Hepatocyte (in vitro differentiated cells): ENCODE data around the gene SLC39A10. TPM values are rescaled to one million over a fixed set of nuclear protein-coding genes. Genes with fewer than 3 reads are reported as not detected.

ENCODE experiments used
- DNase-seq: peaks from one replicate; pipeline ENCODE4 v3.0.0-alpha.2; 2016; ENCODE audit warnings: low spot score
- H2AFZ ChIP-seq: fragments of 200-600 bp; sonication (generic); 2 replicates; pipeline ENCODE4 v1.6.0; 2016; ENCODE audit warnings: antibody characterized with exemption, mild to moderate bottlenecking
- H3K27ac ChIP-seq: fragments of 200-600 bp; sonication (generic); 2 replicates; pipeline ENCODE4 v1.5.1; 2016; ENCODE audit warnings: mild to moderate bottlenecking
- H3K27me3 ChIP-seq: fragments of 200-600 bp; sonication (generic); 2 replicates; pipeline ENCODE4 v1.6.1; 2016
- H3K36me3 ChIP-seq: fragments of 200-600 bp; sonication (generic); replicated peaks from 2 replicates; pipeline ENCODE4 v1.5.1; 2016; ENCODE audit warnings: low read depth; ENCODE audit not compliant: insufficient read depth
- H3K4me1 ChIP-seq: fragments of 200-600 bp; sonication (generic); 2 replicates; pipeline ENCODE4 v1.5.1; 2016; ENCODE audit warnings: mild to moderate bottlenecking, moderate library complexity; ENCODE audit not compliant: insufficient read depth
- H3K4me2 ChIP-seq: fragments of 200-600 bp; sonication (generic); 2 replicates; pipeline ENCODE4 v1.6.0; 2016
- H3K4me3 ChIP-seq: fragments of 200-600 bp; sonication (generic); 2 replicates; pipeline ENCODE4 v1.5.1; 2016; ENCODE audit warnings: mild to moderate bottlenecking
- H3K79me2 ChIP-seq: fragments of 200-600 bp; sonication (generic); 2 replicates; pipeline ENCODE4 v1.6.0; 2017; ENCODE audit warnings: mild to moderate bottlenecking
- H3K9me2 ChIP-seq: fragments of 200-600 bp; sonication (generic); replicated peaks from 2 replicates; pipeline ENCODE4 v1.6.0; 2017; ENCODE audit warnings: mild to moderate bottlenecking; ENCODE audit not compliant: insufficient read depth
- H3K9me3 ChIP-seq: fragments of 200-600 bp; sonication (generic); 2 replicates; pipeline ENCODE4 v1.5.1; 2016; ENCODE audit warnings: low read depth, mild to moderate bottlenecking
- H4K20me1 ChIP-seq: fragments of 200-600 bp; sonication (generic); 2 replicates; pipeline ENCODE4 v1.6.0; 2016; ENCODE audit warnings: mild to moderate bottlenecking; ENCODE audit not compliant: insufficient read depth, poor library complexity, severe bottlenecking
- EZH2 ChIP-seq: fragments of 200-600 bp; sonication (generic); IDR thresholded peaks from 2 replicates; pipeline ENCODE4 v1.6.1; 2016; ENCODE audit warnings: antibody characterized with exemption, mild to moderate bottlenecking, borderline replicate concordance
- EZH2phosphoT487 ChIP-seq: fragments of 200-600 bp; sonication (generic); IDR thresholded peaks from one replicate; pipeline ENCODE4 v1.6.1; 2018; ENCODE audit warnings: antibody characterized with exemption, mild to moderate bottlenecking, low read depth, moderate library complexity; ENCODE audit not compliant: unreplicated experiment, severe bottlenecking
- WGBS: methylation state at CpG from one replicate; pipeline ENCODE4 v1.1.6; 2016; ENCODE audit warnings: low lambda C conversion rate; ENCODE audit errors: missing lambda C conversion rate; 5-methylcytosine and 5-hydroxymethylcytosine counted together
- polyA plus RNA-seq: library from polyadenylated mRNA; unstranded; fragments of >200 nt; fragmentation: Nextera tagmentation; extraction: Ambion mirVana; gene quantifications from 2 replicates; pipeline ENCODE4 v1.2.1, GENCODE V29; 2016
- total RNA-seq: library from RNA; depleted of rRNA; stranded (reverse); fragments of >200 nt; gene quantifications from 2 replicates; pipeline ENCODE4 v1.2.3, GENCODE V29; 2014
- TF ChIP-seq, protein P1 (sequence below): fragments of 200-600 bp; sonication (generic); IDR thresholded peaks from 2 replicates; pipeline ENCODE4 v1.5.1; 2016; ENCODE audit warnings: antibody characterized with exemption, mild to moderate bottlenecking; ENCODE audit not compliant: poor library complexity

The SLC39A10 gene
- total and polyA plus RNA-seq, 2 experiments from 2014 or later: 32.1 to 80.2 TPM

DNA sequence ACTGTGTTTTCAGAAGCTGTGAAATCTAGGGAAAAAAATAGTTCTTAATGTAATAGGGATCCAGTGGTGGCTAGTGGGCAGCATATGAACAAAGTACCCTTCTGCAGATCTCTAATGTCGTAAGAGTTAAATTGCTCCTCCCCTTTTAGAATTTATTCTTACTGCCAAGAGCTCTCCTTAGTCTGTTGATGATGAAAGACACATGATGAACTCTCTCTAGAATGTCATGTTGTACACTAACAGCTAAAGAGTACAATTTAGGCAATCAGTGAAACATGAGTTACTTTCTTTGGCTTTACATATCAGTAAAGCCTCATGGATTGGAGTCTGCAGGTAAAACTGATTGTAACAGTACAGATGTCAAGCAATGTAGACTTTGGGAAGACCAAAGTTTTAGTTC is 84.2 kb downstream of the SLC39A10 start:
- no peak overlapping the region for H3K4me3 ChIP-seq
- H3K27me3 ChIP-seq: no peaks in the 10 kb centered on the region
- WGBS: 85% methylated on average over 1 of the region's 1 CpG
- no peaks in the 10 kb centered on the region for H3K4me1 ChIP-seq
- TF ChIP-seq EZH2phosphoT487: no peak
- TF ChIP-seq EZH2: no peak
- TF ChIP-seq, protein P1, sequence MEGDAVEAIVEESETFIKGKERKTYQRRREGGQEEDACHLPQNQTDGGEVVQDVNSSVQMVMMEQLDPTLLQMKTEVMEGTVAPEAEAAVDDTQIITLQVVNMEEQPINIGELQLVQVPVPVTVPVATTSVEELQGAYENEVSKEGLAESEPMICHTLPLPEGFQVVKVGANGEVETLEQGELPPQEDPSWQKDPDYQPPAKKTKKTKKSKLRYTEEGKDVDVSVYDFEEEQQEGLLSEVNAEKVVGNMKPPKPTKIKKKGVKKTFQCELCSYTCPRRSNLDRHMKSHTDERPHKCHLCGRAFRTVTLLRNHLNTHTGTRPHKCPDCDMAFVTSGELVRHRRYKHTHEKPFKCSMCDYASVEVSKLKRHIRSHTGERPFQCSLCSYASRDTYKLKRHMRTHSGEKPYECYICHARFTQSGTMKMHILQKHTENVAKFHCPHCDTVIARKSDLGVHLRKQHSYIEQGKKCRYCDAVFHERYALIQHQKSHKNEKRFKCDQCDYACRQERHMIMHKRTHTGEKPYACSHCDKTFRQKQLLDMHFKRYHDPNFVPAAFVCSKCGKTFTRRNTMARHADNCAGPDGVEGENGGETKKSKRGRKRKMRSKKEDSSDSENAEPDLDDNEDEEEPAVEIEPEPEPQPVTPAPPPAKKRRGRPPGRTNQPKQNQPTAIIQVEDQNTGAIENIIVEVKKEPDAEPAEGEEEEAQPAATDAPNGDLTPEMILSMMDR: no peak
- H3K36me3 ChIP-seq: no peaks in the 10 kb centered on the region
- DNase-seq: no peak
- H3K9me3 ChIP-seq: no peaks in the 10 kb centered on the region
- H3K27ac ChIP-seq: no peak overlapping the region
- H3K9me2 ChIP-seq: no peaks in the 10 kb centered on the region
- H3K4me2 ChIP-seq: no peak overlapping the region
- H4K20me1 ChIP-seq: no peaks in the 10 kb centered on the region
- H3K79me2 ChIP-seq: no peaks in the 10 kb centered on the region
- no peak overlapping the region for H2AFZ ChIP-seq

DNA sequence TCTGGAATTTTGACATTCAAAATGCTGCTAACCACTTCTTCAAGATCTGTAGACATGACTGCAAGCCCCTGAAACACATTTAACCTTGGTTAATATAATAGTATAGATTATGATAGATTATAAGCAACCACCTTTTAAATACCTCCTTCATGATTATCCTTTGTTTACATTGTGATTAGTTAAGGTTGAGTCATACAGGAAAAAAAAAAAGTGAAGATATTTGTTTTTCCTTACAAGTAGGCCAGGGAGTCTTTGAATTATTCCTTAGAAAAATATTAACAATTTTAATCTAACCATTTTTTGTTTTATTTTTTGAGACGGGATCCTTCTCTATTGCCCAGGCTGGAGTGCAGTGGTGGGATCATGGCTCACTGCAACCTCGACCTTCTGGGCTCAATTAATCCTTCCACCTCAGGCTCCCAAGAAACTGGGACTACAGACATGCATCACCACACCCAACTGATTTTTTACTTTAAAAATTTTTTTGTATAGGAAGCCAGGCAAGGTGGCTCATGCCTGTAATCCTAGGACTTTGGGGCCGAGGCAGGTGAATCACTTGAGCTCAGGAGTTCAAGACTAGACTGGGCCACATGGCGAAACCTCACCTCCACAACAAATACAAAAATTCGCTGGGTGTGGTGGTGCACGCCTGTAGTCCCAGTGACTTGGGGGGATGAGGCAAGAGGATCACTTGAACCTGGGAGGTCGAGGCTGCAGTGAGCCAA is 99.4 kb downstream of the SLC39A10 start:
- Histone ChIP-seq H3K4me3 (no peak overlapping the region), H3K36me3 (no peaks in the 10 kb centered on the region), H2AFZ (no peak overlapping the region), H3K27me3 (no peaks in the 10 kb centered on the region), H4K20me1 (no peaks in the 10 kb centered on the region), H3K27ac (peak overlapping the region; percentile 1), H3K4me2 (no peak overlapping the region), H3K9me3 (no peaks in the 10 kb centered on the region), H3K4me1 (no peaks in the 10 kb centered on the region), H3K9me2 (no peaks in the 10 kb centered on the region), H3K79me2 (no peaks in the 10 kb centered on the region)
- 86% methylated on average over 7 of the region's 7 CpGs for WGBS
- TF ChIP-seq EZH2phosphoT487 (no peak), EZH2 (no peak)
- TF ChIP-seq, protein P1: no peak
- DNase-seq: no peak

DNA sequence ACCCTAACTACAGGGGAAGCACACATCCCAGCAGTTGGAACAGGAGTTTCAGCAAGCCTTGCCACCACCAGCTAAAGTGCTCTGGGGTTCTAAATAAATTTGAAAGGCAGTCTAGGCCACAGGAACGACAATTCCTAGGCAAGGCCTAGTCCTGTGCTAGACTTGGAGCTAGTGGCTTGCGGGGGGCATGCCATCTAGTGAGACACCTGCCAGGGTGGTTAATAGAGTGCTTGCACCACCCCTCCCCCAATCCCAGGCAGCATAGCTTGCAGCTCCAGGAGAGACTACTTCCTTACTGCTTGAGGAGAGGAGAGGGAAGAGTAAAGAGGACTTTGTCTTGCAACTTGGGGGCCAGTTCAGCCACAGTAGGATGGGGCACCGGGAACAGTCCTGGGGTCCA is 101.8 kb downstream of the SLC39A10 start:
- 94% methylated on average over 3 of the region's 3 CpGs for WGBS
- Histone ChIP-seq H3K27ac (no peak overlapping the region), H3K9me3 (no peaks in the 10 kb centered on the region), H2AFZ (no peak overlapping the region), H3K4me1 (no peaks in the 10 kb centered on the region), H3K4me3 (no peak overlapping the region), H3K36me3 (no peaks in the 10 kb centered on the region), H3K79me2 (no peaks in the 10 kb centered on the region), H3K4me2 (no peak overlapping the region), H3K27me3 (no peaks in the 10 kb centered on the region), H4K20me1 (no peaks in the 10 kb centered on the region), H3K9me2 (no peaks in the 10 kb centered on the region)
- TF ChIP-seq, protein P1: no peak
- no peak for TF ChIP-seq EZH2phosphoT487
- TF ChIP-seq EZH2: no peak
- DNase-seq: no peak
